GM18526 (cell line): ENCODE data around the gene KRT32.

Experiments used
- POLR2A ChIP-seq: IDR thresholded peaks from 3 replicates; pipeline ENCODE4 v1.6.1; 2011; ENCODE audit not compliant: insufficient read length; ENCODE audit errors: extremely low read depth

KRT32 gene

GRCh38 chr17:41456204-41456603 lies 11.0 kb downstream of the KRT32 start:
- no peak for TF ChIP-seq POLR2A

DNA sequence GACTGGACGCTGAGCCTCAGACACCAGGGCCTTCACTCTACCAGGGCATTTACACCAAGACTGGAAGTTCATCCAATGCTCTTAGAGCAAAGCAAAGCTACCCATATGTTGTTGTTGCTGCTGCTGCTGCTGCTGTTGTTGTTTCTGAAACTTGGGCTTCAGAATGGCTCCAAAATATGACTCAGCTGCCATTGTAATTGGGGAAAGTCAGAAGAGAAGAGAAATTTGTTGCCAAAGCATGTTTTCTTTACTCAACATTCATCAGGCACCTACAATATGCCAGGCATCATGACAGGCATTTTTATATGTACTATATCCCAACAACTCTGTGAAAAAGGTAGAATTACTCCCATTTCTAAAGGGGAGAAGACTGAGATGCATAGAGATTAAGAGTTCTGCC lies 11.9 kb downstream of the KRT32 start:
- TF ChIP-seq POLR2A, result no peak

DNA sequence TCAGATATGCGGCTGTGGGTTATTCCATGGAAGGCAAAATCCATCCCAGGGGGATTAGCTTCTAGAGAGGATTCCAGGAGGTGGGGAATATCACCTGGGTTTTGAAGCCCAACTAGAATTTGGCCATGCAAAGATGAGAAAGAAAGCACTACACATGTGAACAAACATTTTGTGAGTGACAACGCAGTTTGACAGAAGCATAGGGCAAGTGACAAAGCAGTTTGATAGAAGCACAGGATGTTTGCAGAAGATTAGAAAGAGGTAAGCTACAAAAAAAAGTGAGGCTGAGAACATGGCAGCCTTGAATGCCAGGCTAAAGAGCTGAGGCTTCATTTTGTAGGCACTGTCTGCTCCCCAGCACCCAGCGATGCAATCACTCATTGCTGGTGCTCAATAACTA lies 14.1 kb downstream of the KRT32 start:
- no peak for TF ChIP-seq POLR2A

GRCh38 chr17:41452281-41452680 lies 14.9 kb downstream of the KRT32 start:
- TF ChIP-seq POLR2A, result no peak

GRCh38 chr17:41451154-41451728 lies 15.9 kb downstream of the KRT32 start:
- no peak for TF ChIP-seq POLR2A

GRCh38 chr17:41449008-41449407 lies 18.2 kb downstream of the KRT32 start:
- TF ChIP-seq POLR2A, result no peak

DNA sequence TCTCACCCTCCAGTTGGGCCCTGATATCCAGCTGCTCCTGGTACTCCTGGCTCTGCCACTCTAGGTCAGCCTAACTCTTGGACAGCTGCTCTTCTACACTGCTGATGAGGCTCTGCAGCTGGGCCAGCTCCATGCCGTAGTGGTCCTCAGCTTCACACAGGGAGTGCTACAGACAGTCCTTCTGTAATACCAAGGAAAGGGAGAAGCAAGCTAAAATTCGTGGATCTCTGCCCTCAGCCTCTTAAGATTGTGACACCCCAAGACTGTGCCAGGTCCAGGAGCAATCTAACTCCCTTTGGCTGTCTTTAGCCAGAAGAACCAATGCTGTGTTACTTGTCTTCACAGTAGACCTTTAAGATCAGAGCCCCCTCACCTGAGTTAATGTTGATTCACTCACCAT lies 18.7 kb downstream of the KRT32 start:
- no peak for TF ChIP-seq POLR2A

- no peak for TF ChIP-seq POLR2A
Observed at GRCh38 chr17:41446806-41447205, 20.4 kb downstream of the KRT32 start.

- TF ChIP-seq POLR2A, result no peak
Observed at GRCh38 chr17:41444640-41445039, 22.5 kb downstream of the KRT32 start.

GRCh38 chr17:41444186-41444585 lies 23.0 kb downstream of the KRT32 start:
- no peak for TF ChIP-seq POLR2A

- TF ChIP-seq POLR2A, result no peak
Observed at GRCh38 chr17:41442739-41443138, 24.4 kb downstream of the KRT32 start.

DNA sequence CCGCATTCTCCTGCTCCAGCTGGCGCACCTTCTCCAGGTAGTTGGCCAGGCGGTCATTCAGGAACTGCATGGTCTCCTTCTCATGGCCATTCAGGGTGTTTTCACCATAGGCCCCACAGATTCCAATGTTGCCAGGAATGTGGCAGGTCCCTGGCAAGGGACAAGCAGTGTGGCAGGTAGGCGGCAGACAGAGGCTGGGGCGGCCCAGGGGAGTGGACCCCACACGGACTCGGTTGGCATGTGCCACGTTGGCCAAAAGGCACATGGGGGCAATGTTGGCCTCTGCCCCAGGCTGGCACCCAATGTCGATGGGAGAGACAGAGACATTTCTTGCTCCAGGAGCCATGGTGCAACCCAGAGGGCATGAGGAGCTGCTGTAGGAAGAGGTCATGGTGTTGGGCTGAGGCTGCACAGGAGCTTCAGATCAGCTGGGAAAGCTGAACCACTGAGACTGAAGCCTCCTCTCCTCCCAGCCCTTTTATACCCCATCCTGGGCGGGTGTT lies 26.6 kb downstream of the KRT32 start, which contains the start of gene KRT38:
KRT38 (minus strand) TSS at position 453 of the 503 bp plus-strand sequence; CDS start at position 391, 62 bp downstream.
- no peak for TF ChIP-seq POLR2A

DNA sequence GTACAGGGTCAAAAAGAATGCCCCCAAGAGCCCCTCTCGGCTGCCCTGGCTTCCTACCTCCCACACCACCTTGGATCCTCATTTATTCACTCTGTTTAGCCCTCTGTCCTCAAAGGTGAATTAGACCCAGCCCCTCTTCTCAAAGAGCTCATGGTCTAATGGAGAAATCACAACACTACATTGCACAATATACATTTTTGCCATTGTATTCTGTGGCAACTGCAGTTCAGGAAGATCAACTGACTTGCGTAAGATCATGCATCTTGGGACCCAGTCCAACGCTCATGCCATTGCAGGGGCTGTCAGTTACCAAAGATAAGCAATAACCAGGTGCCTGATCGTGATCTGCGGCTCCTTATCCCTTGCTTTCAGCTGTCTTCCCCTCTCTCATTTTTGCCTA lies 27.8 kb downstream of the KRT32 start:
- TF ChIP-seq POLR2A, result no peak

DNA sequence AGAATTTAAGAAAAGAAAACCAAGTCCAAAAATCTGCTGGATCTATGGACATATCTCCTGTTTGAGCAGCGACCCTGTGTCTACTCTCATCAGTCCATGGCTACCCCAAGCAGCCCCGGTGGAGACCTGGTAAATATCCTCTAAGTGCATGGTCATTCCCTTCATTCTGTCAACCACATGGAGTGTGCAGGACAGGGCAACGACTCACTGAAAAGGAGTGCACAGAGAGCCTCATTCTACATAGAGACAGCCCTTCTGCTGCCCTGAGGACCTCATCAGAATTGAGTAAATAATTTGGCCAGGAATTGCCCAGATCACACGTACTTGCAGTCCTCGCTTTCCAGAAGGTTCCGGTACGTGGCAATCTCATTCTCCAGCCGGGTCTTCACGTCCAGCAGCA lies 29.4 kb downstream of the KRT32 start:
- no peak for TF ChIP-seq POLR2A

GRCh38 chr17:41437254-41437653 lies 29.9 kb downstream of the KRT32 start:
- no peak for TF ChIP-seq POLR2A

GRCh38 chr17:41434415-41434814 lies 32.8 kb downstream of the KRT32 start:
- no peak for TF ChIP-seq POLR2A

- TF ChIP-seq POLR2A, result no peak
Observed at GRCh38 chr17:41434005-41434404, 33.2 kb downstream of the KRT32 start.
